Transverse colon (tissue), 4 donors: Measurements from ENCODE around the gene TNPO2. TPM values are rescaled to one million over a fixed set of nuclear protein-coding genes. Genes with fewer than 3 reads are reported as not detected.
A peak's percentile ranks its signal among the peaks of the same experiment; 100 is the strongest.

Experiments used
- DNase-seq: peaks from one replicate; pipeline ENCODE4 v3.0.0-alpha.2; 2019
- H3K27ac ChIP-seq, 4 donors: fragments of 200-600 bp; sonication (generic); 2 replicates each; pipeline ENCODE4 v1.5.1; 2016 to 2018; ENCODE audit warnings: inconsistent platforms in 4 of 4
- H3K27me3 ChIP-seq: fragments of 200-600 bp; sonication (generic); 2 replicates; pipeline ENCODE4 v1.5.1; 2017; ENCODE audit warnings: inconsistent platforms
- H3K36me3 ChIP-seq, 4 donors: fragments of 200-600 bp; sonication (generic); 2 replicates each; pipeline ENCODE4 v1.5.1; 2017 to 2019; ENCODE audit warnings: inconsistent platforms in 4 of 4
- H3K4me1 ChIP-seq, 4 donors: fragments of 200-600 bp; sonication (generic); 2 replicates each; pipeline ENCODE4 v1.5.1; 2017 to 2020; ENCODE audit warnings: inconsistent platforms in 4 of 4
- H3K4me3 ChIP-seq, 4 donors: fragments of 200-600 bp; sonication (generic); 1 replicate in 1 of 4; 2 replicates in 3 of 4; pipeline versions ENCODE4 v1.5.1 to v1.6.1; 2017 to 2019; ENCODE audit warnings: inconsistent platforms in 4 of 4
- H3K9me3 ChIP-seq, 2 donors: fragments of 200-600 bp; sonication (generic); 2 replicates each; pipeline ENCODE4 v1.5.1; 2017 to 2019; ENCODE audit warnings: inconsistent platforms in 2 of 2
- CTCF ChIP-seq, 5 experiments: fragments of 200-600 bp in 3 of 5; fragments of 450-650 bp in 2 of 5; sonication (generic) in 3 of 5; IDR thresholded peaks; 1 replicate in 2 of 5; 2 replicates in 3 of 5; pipeline ENCODE4 v1.5.1; 2016 to 2017; ENCODE audit warnings: antibody characterized with exemption in 5 of 5, inconsistent platforms in 3 of 5, mild to moderate bottlenecking in 2 of 5, moderate library complexity in 1 of 5
- EP300 ChIP-seq: sonication (generic); formaldehyde crosslinking; IDR thresholded peaks from one replicate; pipeline ENCODE4 v1.6.1; 2017; ENCODE audit warnings: antibody characterized with exemption, low read depth
- POLR2A ChIP-seq: fragments of 450-650 bp; IDR thresholded peaks from one replicate; pipeline ENCODE4 v1.6.1; 2016; ENCODE audit warnings: antibody characterized with exemption, mild to moderate bottlenecking, moderate library complexity
- POLR2AphosphoS5 ChIP-seq, 3 donors: sonication (generic); formaldehyde crosslinking; IDR thresholded peaks; one replicate each; pipeline ENCODE4 v1.6.1; 2016; ENCODE audit warnings: antibody characterized with exemption in 3 of 3
- WGBS, 2 donors: methylation state at CpG; one replicate each; pipeline ENCODE4 v1.1.5; 2018; ENCODE audit warnings: low coverage in 1 of 2; 5-methylcytosine and 5-hydroxymethylcytosine counted together
- in situ Hi-C, 4 donors: fragments of 200-750 bp; cut with MboI; loops; one replicate each; pipeline versions ENCODE4 v1.15.0 to v1.15.1; 2017; ENCODE audit warnings: low sequenced_read_pairs in 3 of 4, low pct_ligation_motif_present in 1 of 4, low pct_unique_long_range_greater_than_20kb in 1 of 4
- intact Hi-C: fragments of 100-400 bp; cut with DNase I; formaldehyde crosslinking; loops from one replicate; pipeline ENCODE4 v1.15.1; 2023; ENCODE audit warnings: low total_unique reads
- total RNA-seq, 4 donors: library from RNA; depleted of rRNA; stranded (reverse); fragments of >200 nt; gene quantifications; one replicate each; pipeline ENCODE4 v1.1.0, GENCODE V29; 2016

TNPO2 gene
- total RNA-seq, 4 donors from 2014 or later: 39.2 to 128 (median 62.7) TPM

DNA sequence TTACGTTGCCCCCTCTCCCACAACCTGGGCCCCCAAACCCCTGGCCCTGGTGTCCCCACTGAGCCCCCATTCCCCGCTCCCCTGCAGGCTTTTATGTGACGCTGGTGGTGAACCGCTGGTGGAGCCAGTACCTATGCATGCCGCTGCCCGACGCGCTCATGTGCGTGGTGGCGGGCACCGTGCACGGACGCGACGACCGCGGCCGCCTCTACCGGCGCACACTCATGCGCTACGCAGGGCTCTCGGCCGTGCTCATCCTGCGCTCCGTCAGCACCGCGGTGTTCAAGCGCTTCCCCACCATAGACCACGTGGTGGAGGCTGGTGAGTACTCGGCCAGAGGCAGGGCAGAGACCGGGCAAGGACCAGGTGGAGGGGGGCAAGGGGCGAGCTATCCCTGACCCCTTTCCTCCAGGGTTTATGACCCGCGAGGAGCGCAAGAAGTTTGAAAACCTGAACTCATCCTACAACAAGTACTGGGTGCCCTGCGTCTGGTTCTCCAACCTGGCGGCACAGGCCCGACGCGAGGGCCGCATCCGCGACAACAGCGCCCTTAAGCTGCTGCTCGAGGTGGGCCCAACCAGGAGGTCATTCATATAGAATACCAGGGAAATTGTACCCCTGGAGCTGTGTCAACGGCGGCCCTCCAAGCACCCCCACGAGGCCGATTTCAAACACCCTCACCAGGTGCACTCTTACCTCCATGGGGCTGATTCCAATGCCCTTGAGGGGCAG is 30.9 kb upstream of the TNPO2 start:
- WGBS, 2 donors: 83% methylated on average over 49 of the region's 50 CpGs; no CpG with 5 or more reads in 1 of the 2 donors
- intact Hi-C loops: no loop called here
- Histone ChIP-seq H3K4me3 (no peak overlapping the region), H3K36me3 (no peaks in the 10 kb centered on the region), H3K27me3 (peaks cover 19% of the 10 kb centered on the region), H3K27ac (no peak overlapping the region), H3K9me3 (no peaks in the 10 kb centered on the region), H3K4me1 (peaks cover 8 to 16% (median 12%) of the 10 kb centered on the region in 4 donors)
- DNase-seq: no peak
- in situ Hi-C loops: loop anchor here in 1 of 4 donors (10.0 kb wide), 1 partner anchor 90 kb away; no protein-coding TSS in a partner anchor
- TF ChIP-seq EP300: no peak
- no peak for TF ChIP-seq CTCF (IDR thresholded peaks at IDR 0.05)
- TF ChIP-seq POLR2AphosphoS5 (IDR thresholded peaks at IDR 0.05): no peak
- no peak for TF ChIP-seq POLR2A

DNA sequence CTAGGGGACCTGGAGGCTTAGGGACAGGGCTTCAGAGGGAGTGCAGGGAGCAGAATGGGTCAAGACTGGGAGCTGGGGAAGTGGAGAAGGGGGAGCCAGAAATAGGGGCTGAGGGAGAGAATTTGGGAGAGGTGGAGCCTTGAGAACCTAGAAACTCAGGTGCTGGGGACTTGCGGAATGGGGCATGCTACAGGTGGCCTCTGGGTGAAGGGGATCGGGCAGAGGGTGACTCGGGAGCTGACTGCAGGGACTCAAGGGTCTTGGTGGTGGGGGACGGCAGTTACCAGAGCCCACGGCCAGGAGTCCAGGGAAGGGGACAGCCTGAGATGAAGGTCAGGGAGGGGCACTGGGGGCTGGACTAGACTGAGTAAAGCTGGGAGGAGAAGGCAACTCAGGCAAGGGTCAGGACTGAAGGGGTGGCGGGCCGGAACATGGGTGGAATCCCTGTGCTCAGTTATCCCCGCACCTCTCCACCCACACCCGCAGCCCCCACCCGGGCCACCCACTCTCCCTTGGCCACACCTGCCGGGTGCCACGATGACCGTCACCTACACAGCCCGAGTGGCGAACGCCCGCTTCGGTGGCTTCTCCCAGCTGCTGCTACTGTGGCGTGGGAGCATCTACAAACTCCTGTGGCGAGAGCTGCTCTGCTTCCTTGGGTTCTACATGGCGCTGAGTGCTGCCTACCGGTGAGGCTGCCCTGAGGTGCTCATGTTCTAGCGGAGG is 28.5 kb upstream of the TNPO2 start:
- intact Hi-C loops: no loop called here
- Histone ChIP-seq H3K36me3 (peaks cover 0 to 7% (median 4%) of the 10 kb centered on the region in 4 donors), H3K27ac (peak overlapping the region; percentile 10 to 60 (median 41)), H3K4me1 (peaks cover under 1 to 8% (median 3%) of the 10 kb centered on the region in 4 donors), H3K4me3 (peak overlapping the region in 3 of 4 donors; percentile 8 to 37 (median 18)), H3K27me3 (peaks cover 19% of the 10 kb centered on the region), H3K9me3 (no peaks in the 10 kb centered on the region)
- in situ Hi-C loops: loop anchor here in 1 of 4 donors (10.0 kb wide), 1 partner anchor 93 kb away; no protein-coding TSS in a partner anchor
- 61 to 80% methylated on average over 1 to 22 of the region's 23 CpGs for WGBS, 2 donors
- no peak for TF ChIP-seq EP300
- no peak for TF ChIP-seq CTCF (IDR thresholded peaks at IDR 0.05)
- TF ChIP-seq POLR2AphosphoS5 (IDR thresholded peaks at IDR 0.05): no peak
- TF ChIP-seq POLR2A: no peak
- DNase-seq: no peak

DNA sequence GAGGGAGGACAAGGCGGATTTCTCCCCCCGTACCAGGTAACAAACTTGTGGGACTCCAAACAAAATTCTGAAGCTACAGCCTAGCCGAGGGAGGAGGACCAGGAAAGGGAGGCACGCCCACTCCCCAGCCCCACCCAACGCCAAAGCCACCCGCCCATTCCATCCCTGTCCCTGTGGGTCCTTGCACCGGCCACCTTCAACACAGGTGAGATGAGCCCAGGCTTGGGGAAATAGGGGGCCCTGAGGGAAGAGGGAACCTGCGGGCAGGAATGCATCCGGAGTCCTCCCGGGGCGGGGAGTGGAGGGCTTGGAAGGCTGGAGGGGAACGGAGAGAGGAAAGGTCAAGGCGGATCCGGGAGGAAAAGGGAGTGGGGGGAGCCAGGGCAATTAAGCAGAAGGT is 27.9 kb upstream of the TNPO2 start, which contains the start of gene BEST2:
BEST2 (plus strand) TSS at position 157 of the 400 bp plus-strand sequence. CDS start 802 bp downstream, outside the sequence.
- WGBS, 2 donors: 26 to 36% methylated on average over 6 to 14 of the region's 14 CpGs
- in situ Hi-C loops: loop anchor here in 1 of 4 donors (10.0 kb wide), 1 partner anchor 93 kb away; no protein-coding TSS in a partner anchor
- H3K4me3 ChIP-seq: peak within 1 kb of the TSS in 3 of 4 donors; percentile 8 to 37 (median 18)
- H3K9me3 ChIP-seq: no peaks in the 10 kb centered on the region
- H3K36me3 ChIP-seq: peaks cover 0 to 13% (median 7%) of the 10 kb centered on the region in 4 donors
- TF ChIP-seq EP300 (no peak), POLR2A (peak; percentile 34), POLR2AphosphoS5 (IDR thresholded peaks at IDR 0.05) (peak in 2 of 3 donors; percentile 5 to 29), CTCF (IDR thresholded peaks at IDR 0.05) (no peak)
- H3K4me1 ChIP-seq: peaks cover 0 to 5% (median 0%) of the 10 kb centered on the region in 4 donors
- H3K27ac ChIP-seq: peak within 1 kb of the TSS; percentile 38 to 60 (median 46)
- intact Hi-C loops: no loop called here
- peak; percentile 37 for DNase-seq
- H3K27me3 ChIP-seq: peaks cover 19% of the 10 kb centered on the region

GRCh38 chr19:12750851-12751250 is 27.1 kb upstream of the TNPO2 start:
- TF ChIP-seq POLR2AphosphoS5 (IDR thresholded peaks at IDR 0.05) (no peak), POLR2A (no peak), EP300 (no peak), CTCF (IDR thresholded peaks at IDR 0.05) (no peak)
- in situ Hi-C loops: loop anchor here in 1 of 4 donors (10.0 kb wide), 1 partner anchor 94 kb away; no protein-coding TSS in a partner anchor
- no peaks in the 10 kb centered on the region for H3K9me3 ChIP-seq
- WGBS, 2 donors: 47 to 57% methylated on average over 7 to 9 of the region's 9 CpGs
- H3K36me3 ChIP-seq: peaks cover 0 to 13% (median 7%) of the 10 kb centered on the region in 4 donors
- H3K4me3 ChIP-seq: no peak overlapping the region
- intact Hi-C loops: no loop called here
- peaks cover 19% of the 10 kb centered on the region for H3K27me3 ChIP-seq
- peaks cover 0 to 5% (median 0%) of the 10 kb centered on the region in 4 donors for H3K4me1 ChIP-seq
- H3K27ac ChIP-seq: peak overlapping the region; percentile 38 to 52 (median 46)
- DNase-seq: no peak
